Activated B cell treated with CpG ODN at 0.5 μM for 24 hours (primary cell): ENCODE results near the gene ABCD4. TPM values are rescaled to one million over a fixed set of nuclear protein-coding genes. Genes with fewer than 3 reads are reported as not detected.
A peak's percentile ranks its signal among the peaks of the same experiment; 100 is the strongest.

Source experiments
- ATAC-seq: fragments of 200-7000 bp; cut with Tn5 transposase; one replicate; pipeline ENCODE4 v1.10.0; 2021; ENCODE audit warnings: low read depth, mild to moderate bottlenecking, moderate library complexity
- CTCF ChIA-PET: fragments of 350-600 bp; sonication (Branson Sonifier 250); formaldehyde crosslinking; loops from one replicate; lab custom pipeline; 2021; ENCODE audit warnings: antibody characterized with exemption; lab: Charles Lee
- POLR2A ChIA-PET: fragments of 350-600 bp; sonication (Branson Sonifier 250); formaldehyde crosslinking; loops from one replicate; lab custom pipeline; 2021; ENCODE audit warnings: antibody characterized with exemption; lab: Charles Lee
- DNase-seq: peaks from one replicate; pipeline ENCODE4 v3.0.0; 2022
- H3K27ac Mint-ChIP-seq: one replicate; pipeline ENCODE4 v1.8.0; 2020; ENCODE audit warnings: mixed read lengths
- H3K27me3 Mint-ChIP-seq: one replicate; pipeline ENCODE4 v1.8.0; 2021; ENCODE audit warnings: mixed read lengths
- H3K36me3 Mint-ChIP-seq: one replicate; pipeline ENCODE4 v1.8.0; 2021; ENCODE audit warnings: low read depth, mixed read lengths
- H3K4me1 Mint-ChIP-seq: one replicate; pipeline ENCODE4 v1.8.0; 2021; ENCODE audit warnings: mixed read lengths
- H3K4me3 Mint-ChIP-seq: one replicate; pipeline ENCODE4 v1.8.0; 2020; ENCODE audit warnings: mild to moderate bottlenecking, mixed read lengths
- H3K9me3 Mint-ChIP-seq: one replicate; pipeline ENCODE4 v1.8.0; 2020; ENCODE audit warnings: mixed read lengths
- CTCF ChIP-seq: fragments of 200-600 bp; IDR thresholded peaks from one replicate; pipeline ENCODE4 v1.8.0; 2022; ENCODE audit warnings: antibody characterized with exemption, mild to moderate bottlenecking
- intact Hi-C: fragments of 100-400 bp; cut with micrococcal nuclease; formaldehyde crosslinking; loops from one replicate; pipeline ENCODE4 v1.15.1; 2024
- total RNA-seq: library from RNA; stranded (reverse); gene quantifications from 2 replicates; pipeline ENCODE4 v1.2.3, GENCODE V29; 2022

Gene ABCD4
- total RNA-seq, 1 donor from 2014 or later, result 78.4 TPM

- no peaks in the 10 kb centered on the region for H3K36me3 Mint-ChIP-seq
- intact Hi-C loops, result loop anchor here (1.0 to 2.0 kb wide), 2 partner anchors 45 to 146 kb away; partner anchors contain the start of gene ABCD4
- peak overlapping the region; percentile 81 for H3K4me3 Mint-ChIP-seq
- no peak overlapping the region for H3K27ac Mint-ChIP-seq
- DNase-seq (peak; percentile 63), ATAC-seq (peak; percentile 97)
- H3K9me3 Mint-ChIP-seq, result no peaks in the 10 kb centered on the region
- POLR2A ChIA-PET, result interaction anchor here (0.6 to 0.7 kb wide), 2 partner anchors 172 to 1211 kb away, joined by 3 to 10 read pairs; no protein-coding TSS in a partner anchor
- peaks cover 11% of the 10 kb centered on the region for H3K27me3 Mint-ChIP-seq
- TF ChIP-seq CTCF, result peak; percentile 70
- CTCF ChIA-PET, result interaction anchor here (0.7 to 1.4 kb wide), 4 partner anchors 9 to 145 kb away, joined by 3 to 5 read pairs (median 4); no protein-coding TSS in a partner anchor
- H3K4me1 Mint-ChIP-seq, result peaks cover 12% of the 10 kb centered on the region
Measured at GRCh38 chr14:74257078-74257940, 45.4 kb downstream of the ABCD4 start.

GRCh38 chr14:74255281-74255680, 47.5 kb downstream of the ABCD4 start:
- Mint-ChIP-seq H3K27ac (no peak overlapping the region), H3K4me1 (peaks cover 17% of the 10 kb centered on the region), H3K27me3 (peaks cover 21% of the 10 kb centered on the region), H3K9me3 (no peaks in the 10 kb centered on the region), H3K4me3 (no peak overlapping the region), H3K36me3 (no peaks in the 10 kb centered on the region)
- ChIA-PET CTCF (no interaction called here), POLR2A (no interaction called here)
- no peak for TF ChIP-seq CTCF
- intact Hi-C loops, result no loop called here
- ATAC-seq, result no peak
- no peak for DNase-seq

- intact Hi-C loops, result no loop called here
- no peaks in the 10 kb centered on the region for H3K36me3 Mint-ChIP-seq
- H3K27ac Mint-ChIP-seq, result no peak overlapping the region
- ChIA-PET POLR2A (interaction anchor here (1.2 kb wide), 1 partner anchor 12 kb away, joined by 4 read pairs; no protein-coding TSS in a partner anchor), CTCF (interaction anchor here (1.2 kb wide), 1 partner anchor 137 kb away, joined by 4 read pairs; no protein-coding TSS in a partner anchor)
- no peak overlapping the region for H3K4me3 Mint-ChIP-seq
- no peak for DNase-seq
- peaks cover 45% of the 10 kb centered on the region for H3K27me3 Mint-ChIP-seq
- H3K9me3 Mint-ChIP-seq, result no peaks in the 10 kb centered on the region
- peaks cover 5% of the 10 kb centered on the region for H3K4me1 Mint-ChIP-seq
- no peak for ATAC-seq
- no peak for TF ChIP-seq CTCF
Measured at GRCh38 chr14:74249433-74250375, 53.0 kb downstream of the ABCD4 start.

- no peak overlapping the region for H3K27ac Mint-ChIP-seq
- no peaks in the 10 kb centered on the region for H3K9me3 Mint-ChIP-seq
- peaks cover 56% of the 10 kb centered on the region for H3K27me3 Mint-ChIP-seq
- H3K36me3 Mint-ChIP-seq, result no peaks in the 10 kb centered on the region
- no peak overlapping the region for H3K4me3 Mint-ChIP-seq
- ATAC-seq (no peak), DNase-seq (no peak)
- TF ChIP-seq CTCF, result no peak
- ChIA-PET POLR2A (interaction anchor here (0.7 kb wide), 2 partner anchors 34 to 102 kb away, joined by 3 to 6 read pairs; no protein-coding TSS in a partner anchor), CTCF (interaction anchor here (2.0 kb wide), 1 partner anchor 9 kb away, joined by 5 read pairs; no protein-coding TSS in a partner anchor)
- H3K4me1 Mint-ChIP-seq, result peaks cover 5% of the 10 kb centered on the region
- intact Hi-C loops, result no loop called here
Measured at GRCh38 chr14:74248017-74248416, 54.7 kb downstream of the ABCD4 start.
